Measurements from ENCODE around the gene KIAA1671. TPM values are rescaled to one million over a fixed set of nuclear protein-coding genes. Genes with fewer than 3 reads are reported as not detected.
"Not testable (repeated sequence)": the region's sequence is repeated elsewhere in the genome, so short reads cannot be mapped to it uniquely, and the experiment has no call there.

The KIAA1671 gene
- total and polyA plus RNA-seq, 7 donors, result 6.3 to 34.2 (median 10.2) TPM

DNA sequence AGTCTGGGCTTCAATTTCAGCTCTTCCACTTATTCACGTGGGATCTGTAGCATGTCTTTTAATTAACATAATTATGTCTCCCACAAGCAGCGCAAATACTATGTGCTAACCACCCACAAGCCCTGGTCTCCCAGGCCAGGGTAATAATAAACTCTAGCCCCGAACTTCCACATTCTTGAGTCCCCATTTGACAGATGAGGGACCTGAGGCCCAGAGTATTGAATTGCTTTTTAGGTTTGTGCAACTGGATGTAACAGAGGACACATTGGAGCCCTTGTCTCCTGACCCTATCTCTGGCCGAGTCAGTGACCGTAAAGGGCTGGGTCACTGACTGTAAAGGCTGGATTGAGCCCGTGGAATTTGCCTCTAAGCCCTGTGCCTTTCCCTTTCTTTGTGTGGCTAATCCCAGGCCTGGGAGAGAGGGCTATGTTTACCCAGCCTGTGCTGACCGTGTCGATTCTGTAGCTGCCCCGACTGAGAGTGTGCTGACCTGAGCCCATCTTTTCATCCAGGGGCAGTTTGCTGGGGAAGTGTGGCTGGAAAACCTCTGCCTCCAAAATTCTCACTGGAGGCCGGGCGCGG lies 270.8 kb downstream of the KIAA1671 start:
- WGBS, 2 donors, result 80 to 82% methylated on average over 12 of the region's 12 CpGs
- TF ChIP-seq POLR2A (IDR thresholded peaks at IDR 0.05) (no peak), EP300 (IDR thresholded peaks at IDR 0.05) (no peak), POLR2AphosphoS5 (IDR thresholded peaks at IDR 0.05) (no peak)
- TF ChIP-seq, protein P1, sequence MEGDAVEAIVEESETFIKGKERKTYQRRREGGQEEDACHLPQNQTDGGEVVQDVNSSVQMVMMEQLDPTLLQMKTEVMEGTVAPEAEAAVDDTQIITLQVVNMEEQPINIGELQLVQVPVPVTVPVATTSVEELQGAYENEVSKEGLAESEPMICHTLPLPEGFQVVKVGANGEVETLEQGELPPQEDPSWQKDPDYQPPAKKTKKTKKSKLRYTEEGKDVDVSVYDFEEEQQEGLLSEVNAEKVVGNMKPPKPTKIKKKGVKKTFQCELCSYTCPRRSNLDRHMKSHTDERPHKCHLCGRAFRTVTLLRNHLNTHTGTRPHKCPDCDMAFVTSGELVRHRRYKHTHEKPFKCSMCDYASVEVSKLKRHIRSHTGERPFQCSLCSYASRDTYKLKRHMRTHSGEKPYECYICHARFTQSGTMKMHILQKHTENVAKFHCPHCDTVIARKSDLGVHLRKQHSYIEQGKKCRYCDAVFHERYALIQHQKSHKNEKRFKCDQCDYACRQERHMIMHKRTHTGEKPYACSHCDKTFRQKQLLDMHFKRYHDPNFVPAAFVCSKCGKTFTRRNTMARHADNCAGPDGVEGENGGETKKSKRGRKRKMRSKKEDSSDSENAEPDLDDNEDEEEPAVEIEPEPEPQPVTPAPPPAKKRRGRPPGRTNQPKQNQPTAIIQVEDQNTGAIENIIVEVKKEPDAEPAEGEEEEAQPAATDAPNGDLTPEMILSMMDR (IDR thresholded peaks at IDR 0.05), result no peak
- no peak overlapping the region for H3K4me3 ChIP-seq
- DNase-seq, result no peak
- H3K27ac ChIP-seq, result no peak overlapping the region
- intact Hi-C loops (cut with DNase I), result no loop called here
- H3K4me1 ChIP-seq, result no peaks in the 10 kb centered on the region
- peaks cover 0 to 21% (median 0%) of the 10 kb centered on the region in 3 donors for H3K27me3 ChIP-seq
- no peaks in the 10 kb centered on the region for H3K9me3 ChIP-seq
- no peaks in the 10 kb centered on the region for H3K36me3 ChIP-seq

DNA sequence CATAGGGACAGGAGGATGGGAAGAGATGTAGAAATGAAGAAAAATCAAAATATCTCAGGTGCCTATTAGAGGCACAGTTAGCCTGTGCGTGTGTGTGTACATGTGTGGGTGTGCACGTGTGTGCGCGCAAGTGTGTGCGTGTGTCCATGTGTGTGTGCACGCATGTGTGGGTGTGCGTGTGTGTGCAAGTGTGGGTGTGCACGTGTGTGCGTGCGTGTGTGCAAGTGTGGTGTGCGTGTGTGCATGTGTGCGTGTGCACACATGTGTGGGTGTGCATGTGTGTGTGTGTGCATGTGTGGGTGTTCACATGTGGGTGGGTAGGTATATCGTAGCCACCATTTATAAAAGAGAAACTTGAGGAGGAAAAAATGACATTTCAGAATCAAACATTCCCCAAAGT lies 276.3 kb downstream of the KIAA1671 start:
- peaks cover 0 to 17% (median 6%) of the 10 kb centered on the region in 3 donors for H3K27me3 ChIP-seq
- H3K4me1 ChIP-seq, result no peaks in the 10 kb centered on the region
- no peak for DNase-seq
- intact Hi-C loops (cut with DNase I), result no loop called here
- no peaks in the 10 kb centered on the region for H3K36me3 ChIP-seq
- 88 to 95% methylated on average over 13 of the region's 13 CpGs for WGBS, 2 donors
- H3K4me3 ChIP-seq, result no peak overlapping the region
- H3K27ac ChIP-seq, result no peak overlapping the region
- TF ChIP-seq, protein P1 (IDR thresholded peaks at IDR 0.05), result no peak
- no peak for TF ChIP-seq POLR2A (IDR thresholded peaks at IDR 0.05)
- TF ChIP-seq POLR2AphosphoS5 (IDR thresholded peaks at IDR 0.05), result no peak
- TF ChIP-seq EP300 (IDR thresholded peaks at IDR 0.05), result no peak
- H3K9me3 ChIP-seq, result no peaks in the 10 kb centered on the region

DNA sequence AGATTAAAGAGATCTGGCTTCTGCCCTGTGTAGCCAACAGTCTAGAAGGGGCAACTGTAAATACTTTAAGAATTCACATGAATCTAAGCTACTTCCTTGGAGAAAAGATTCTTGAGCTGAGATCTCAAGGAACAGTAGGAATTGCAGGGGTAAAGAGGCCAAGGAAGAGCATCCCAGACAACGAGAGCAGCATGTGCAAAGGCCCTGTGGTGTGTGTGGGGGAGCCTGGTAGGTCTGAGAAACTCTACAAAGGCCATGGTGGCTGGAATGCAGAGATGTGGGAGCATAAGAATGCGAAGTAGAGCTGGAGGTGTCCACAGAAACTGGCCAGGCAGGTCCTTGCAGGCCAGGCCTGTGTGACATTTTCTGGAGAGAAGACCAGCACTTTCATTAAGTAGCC lies 278.2 kb downstream of the KIAA1671 start:
- H3K27ac ChIP-seq; H3K4me1 ChIP-seq; H3K4me3 ChIP-seq; H3K9me3 ChIP-seq; DNase-seq; intact Hi-C loops (cut with DNase I); H3K36me3 ChIP-seq: not testable (repeated sequence)
- H3K27me3 ChIP-seq, result peaks cover 0 to 30% (median 19%) of the 10 kb centered on the region in 3 donors
- 76 to 83% methylated on average over 2 of the region's 2 CpGs for WGBS, 2 donors

DNA sequence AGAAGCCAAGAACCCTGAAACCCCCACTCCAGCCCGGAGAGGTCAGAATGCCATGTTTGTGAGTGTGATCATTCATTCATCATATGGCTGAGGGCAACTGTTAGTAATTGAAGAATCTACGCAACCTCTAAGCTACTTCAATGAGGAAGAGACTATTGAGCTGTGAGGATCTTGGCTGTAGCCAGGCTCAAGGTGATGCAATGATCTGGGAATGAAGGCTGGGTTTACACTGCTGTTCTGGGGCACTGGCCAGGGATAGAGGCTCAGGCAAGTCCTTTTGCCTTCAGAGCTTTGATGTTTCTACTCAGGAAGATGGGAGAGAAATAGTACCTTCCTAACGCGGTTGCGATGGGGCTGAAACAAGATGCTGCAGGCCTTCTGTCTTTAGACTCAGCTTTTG lies 279.8 kb downstream of the KIAA1671 start:
- H3K4me1 ChIP-seq, result peaks cover 0 to 6% (median 0%) of the 10 kb centered on the region in 4 donors
- no peak overlapping the region for H3K4me3 ChIP-seq
- H3K27me3 ChIP-seq, result peaks cover 0 to 45% (median 25%) of the 10 kb centered on the region in 3 donors
- TF ChIP-seq EP300 (IDR thresholded peaks at IDR 0.05) (no peak), POLR2AphosphoS5 (IDR thresholded peaks at IDR 0.05) (no peak), POLR2A (IDR thresholded peaks at IDR 0.05) (no peak)
- TF ChIP-seq, protein P1 (IDR thresholded peaks at IDR 0.05), result no peak
- 65 to 82% methylated on average over 5 of the region's 5 CpGs for WGBS, 2 donors
- no peaks in the 10 kb centered on the region for H3K9me3 ChIP-seq
- DNase-seq, result no peak
- no peak overlapping the region for H3K27ac ChIP-seq
- intact Hi-C loops (cut with DNase I), result no loop called here
- H3K36me3 ChIP-seq, result no peaks in the 10 kb centered on the region

DNA sequence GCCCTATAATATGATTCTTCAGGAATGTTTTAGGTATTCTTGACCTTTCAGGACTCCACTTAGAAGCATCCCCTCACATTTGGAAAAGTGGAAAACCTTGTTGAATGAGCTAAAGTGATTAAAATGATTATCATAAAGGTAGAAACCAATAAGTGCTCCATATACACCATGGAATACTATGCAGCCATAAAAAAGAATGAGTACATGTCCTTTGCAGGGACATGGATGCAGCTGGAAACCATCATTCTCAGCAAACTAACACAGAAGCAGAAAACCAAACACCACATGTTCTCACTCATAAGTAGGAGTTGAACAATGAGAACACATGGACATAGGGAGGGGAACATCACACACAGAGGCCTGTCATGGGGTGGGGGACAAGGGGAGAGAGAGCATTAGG lies 281.2 kb downstream of the KIAA1671 start:
- H3K4me1 ChIP-seq; H3K27ac ChIP-seq; H3K36me3 ChIP-seq; DNase-seq; intact Hi-C loops (cut with DNase I); H3K9me3 ChIP-seq; H3K4me3 ChIP-seq: not testable (repeated sequence)
- peaks cover 0 to 55% (median 25%) of the 10 kb centered on the region in 3 donors for H3K27me3 ChIP-seq
